ENCODE data around the gene SMIM32.
A peak's percentile ranks its signal among the peaks of the same experiment; 100 is the strongest.

SMIM32 gene

DNA sequence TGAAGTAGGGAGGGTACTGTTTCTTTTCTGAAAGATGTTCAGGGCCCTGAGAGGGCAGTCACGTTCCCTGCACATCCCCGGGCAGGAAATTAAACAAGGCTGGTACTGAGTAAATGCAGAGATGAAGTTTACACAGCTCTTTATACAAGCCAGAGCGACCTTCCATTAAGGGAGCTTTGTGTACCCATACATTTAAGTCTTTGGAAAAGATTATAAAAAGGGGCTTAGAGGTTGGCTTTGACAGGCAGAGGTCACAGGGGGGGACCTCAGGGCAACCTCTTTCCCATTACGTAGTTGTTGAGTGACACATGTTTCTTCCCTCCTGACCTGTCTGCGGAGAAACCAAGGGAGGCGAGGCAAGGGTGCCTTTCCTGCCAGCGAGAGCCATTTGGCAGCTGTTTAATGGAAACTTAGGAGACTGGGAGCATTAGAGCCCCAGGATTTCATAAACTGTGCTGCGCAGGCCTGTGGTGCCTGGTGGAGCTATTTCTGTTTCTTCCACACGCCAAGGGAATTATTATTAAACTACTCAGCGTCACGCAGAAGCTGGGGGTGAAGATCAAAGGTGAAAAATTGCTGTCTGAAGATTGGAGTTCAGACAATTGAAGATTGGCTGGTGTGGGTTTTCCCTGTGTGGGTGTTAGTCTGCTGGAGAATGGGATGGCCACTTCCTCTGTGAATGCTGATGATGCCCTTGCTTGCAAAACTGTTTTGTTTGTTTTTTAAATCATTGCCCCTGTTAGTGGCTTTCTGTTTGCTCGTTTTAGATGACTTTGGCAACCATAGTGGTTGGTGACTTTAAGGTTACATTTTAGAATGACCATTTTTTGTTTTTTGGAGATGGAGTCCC, 3.2 kb upstream of the SMIM32 start:
- Histone ChIP-seq H3K9me3 (ENCODE audit: insufficient read depth, low read depth, low read length) (no peaks in the 10 kb centered on the region), H3K4me3 (ENCODE audit: low read length) (no peak overlapping the region), H3K27ac (ENCODE audit: low read depth, low read length) (no peak overlapping the region), H3K9ac (ENCODE audit: low read depth, low read length) (no peak overlapping the region), H3K27me3 (ENCODE audit: insufficient read depth, low read length) (peaks cover 99% of the 10 kb centered on the region), H3K36me3 (ENCODE audit: insufficient read depth, low read length) (no peaks in the 10 kb centered on the region), H3K4me1 (ENCODE audit: insufficient read depth, low read length) (no peaks in the 10 kb centered on the region)
- 88% methylated on average over 12 of the region's 12 CpGs for WGBS

DNA sequence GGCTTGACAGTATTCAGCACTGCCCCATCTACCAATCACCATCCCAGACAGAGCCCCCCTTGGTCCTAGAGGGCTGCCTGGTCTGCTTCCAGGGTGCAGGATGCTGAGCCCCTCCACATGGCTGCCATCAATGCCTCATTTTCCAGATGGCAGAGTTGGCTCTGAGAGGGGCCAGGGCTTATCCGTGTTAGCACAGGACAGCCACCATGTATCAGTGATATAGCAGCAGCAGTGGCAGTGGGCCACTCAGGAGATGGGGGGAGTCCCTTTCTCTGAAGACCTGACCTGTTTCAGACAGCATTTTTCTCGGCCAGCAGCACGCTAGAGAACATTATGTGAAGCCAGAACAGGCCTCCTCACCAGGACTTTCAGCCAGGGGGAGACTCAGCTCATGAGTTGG, 1.6 kb upstream of the SMIM32 start:
- Histone ChIP-seq H3K27me3 (ENCODE audit: insufficient read depth, low read length) (peaks cover 99% of the 10 kb centered on the region), H3K4me3 (ENCODE audit: low read length) (no peak overlapping the region), H3K9me3 (ENCODE audit: insufficient read depth, low read depth, low read length) (no peaks in the 10 kb centered on the region), H3K4me1 (ENCODE audit: insufficient read depth, low read length) (no peaks in the 10 kb centered on the region), H3K9ac (ENCODE audit: low read depth, low read length) (no peak overlapping the region), H3K36me3 (ENCODE audit: insufficient read depth, low read length) (no peaks in the 10 kb centered on the region), H3K27ac (ENCODE audit: low read depth, low read length) (no peak overlapping the region)
- 87% methylated on average over 3 of the region's 3 CpGs for WGBS

DNA sequence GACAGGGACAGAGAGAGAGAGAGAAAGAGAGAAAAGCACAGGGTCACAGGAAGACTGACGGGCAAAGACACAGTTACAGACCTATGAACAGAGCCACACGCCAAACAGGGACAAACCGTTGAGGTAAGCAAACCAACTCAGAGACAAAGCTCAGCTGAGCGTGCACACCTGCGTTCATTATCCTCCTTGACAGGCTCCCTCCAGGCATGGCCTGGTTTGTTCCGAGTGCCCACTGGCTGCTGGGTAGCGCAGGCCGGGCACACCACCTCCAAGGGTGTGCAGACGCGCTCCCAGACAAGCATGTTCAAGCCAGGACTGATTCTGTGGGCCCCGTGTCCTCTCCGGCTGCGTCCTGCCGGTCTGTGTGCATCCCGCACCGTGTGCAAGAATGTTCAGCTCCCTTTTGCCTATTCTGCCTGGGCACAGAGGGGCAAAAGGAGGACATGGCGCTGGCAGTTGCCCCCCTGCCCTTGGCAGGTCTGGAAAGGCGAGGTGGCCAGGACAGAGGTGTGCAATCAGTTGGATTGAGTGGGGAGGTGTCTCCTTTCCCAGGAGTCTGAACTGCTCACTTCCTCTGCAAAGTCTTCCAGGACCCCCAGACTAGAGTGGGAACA, 467 bp upstream of the SMIM32 start:
- Histone ChIP-seq H3K4me1 (ENCODE audit: insufficient read depth, low read length) (no peaks in the 10 kb centered on the region), H3K9me3 (ENCODE audit: insufficient read depth, low read depth, low read length) (no peaks in the 10 kb centered on the region), H3K9ac (ENCODE audit: low read depth, low read length) (no peak overlapping the region), H3K27me3 (ENCODE audit: insufficient read depth, low read length) (peaks cover 98% of the 10 kb centered on the region), H3K4me3 (ENCODE audit: low read length) (peak overlapping the region; percentile 53), H3K27ac (ENCODE audit: low read depth, low read length) (no peak overlapping the region), H3K36me3 (ENCODE audit: insufficient read depth, low read length) (no peaks in the 10 kb centered on the region)
- WGBS, result 66% methylated on average over 18 of the region's 18 CpGs

DNA sequence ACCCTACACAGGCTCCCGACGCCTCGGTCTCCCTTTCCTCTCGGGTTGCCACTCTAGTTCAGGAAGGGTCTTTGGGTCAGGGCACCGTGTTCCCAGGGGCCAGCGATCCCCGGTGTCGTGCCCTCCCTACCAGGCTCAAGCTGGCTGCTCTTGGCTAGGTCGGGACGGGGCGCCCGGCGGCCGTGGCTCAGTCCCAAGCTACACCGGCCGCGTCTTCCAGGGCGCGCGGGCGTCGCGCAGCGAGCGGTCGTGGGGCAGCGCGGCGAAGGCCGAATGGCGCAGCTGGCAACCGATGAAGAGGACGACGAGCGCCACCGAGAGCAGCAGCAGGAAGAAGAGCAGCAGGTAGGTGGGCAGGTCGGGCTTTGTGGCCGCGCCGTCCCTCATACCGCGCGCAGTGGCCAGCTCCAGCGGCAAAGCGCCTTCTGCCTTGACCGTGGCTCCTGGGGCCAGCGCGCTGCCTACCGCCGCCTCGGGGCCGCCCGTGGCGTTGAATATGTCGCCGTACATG, 892 bp downstream of the SMIM32 start:
- H3K36me3 ChIP-seq (ENCODE audit: insufficient read depth, low read length), result peaks cover 8% of the 10 kb centered on the region; the same call in 1 of the 2 replicates
- H3K4me3 ChIP-seq (ENCODE audit: low read length), result peak overlapping the region; percentile 53
- peaks cover 88% of the 10 kb centered on the region for H3K27me3 ChIP-seq (ENCODE audit: insufficient read depth, low read length)
- H3K9me3 ChIP-seq (ENCODE audit: insufficient read depth, low read depth, low read length), result no peaks in the 10 kb centered on the region
- H3K27ac ChIP-seq (ENCODE audit: low read depth, low read length), result no peak overlapping the region
- H3K4me1 ChIP-seq (ENCODE audit: insufficient read depth, low read length), result no peaks in the 10 kb centered on the region
- under 1% methylated on average over 56 of the region's 56 CpGs for WGBS
- peak overlapping the region; percentile 3 for H3K9ac ChIP-seq (ENCODE audit: low read depth, low read length)

DNA sequence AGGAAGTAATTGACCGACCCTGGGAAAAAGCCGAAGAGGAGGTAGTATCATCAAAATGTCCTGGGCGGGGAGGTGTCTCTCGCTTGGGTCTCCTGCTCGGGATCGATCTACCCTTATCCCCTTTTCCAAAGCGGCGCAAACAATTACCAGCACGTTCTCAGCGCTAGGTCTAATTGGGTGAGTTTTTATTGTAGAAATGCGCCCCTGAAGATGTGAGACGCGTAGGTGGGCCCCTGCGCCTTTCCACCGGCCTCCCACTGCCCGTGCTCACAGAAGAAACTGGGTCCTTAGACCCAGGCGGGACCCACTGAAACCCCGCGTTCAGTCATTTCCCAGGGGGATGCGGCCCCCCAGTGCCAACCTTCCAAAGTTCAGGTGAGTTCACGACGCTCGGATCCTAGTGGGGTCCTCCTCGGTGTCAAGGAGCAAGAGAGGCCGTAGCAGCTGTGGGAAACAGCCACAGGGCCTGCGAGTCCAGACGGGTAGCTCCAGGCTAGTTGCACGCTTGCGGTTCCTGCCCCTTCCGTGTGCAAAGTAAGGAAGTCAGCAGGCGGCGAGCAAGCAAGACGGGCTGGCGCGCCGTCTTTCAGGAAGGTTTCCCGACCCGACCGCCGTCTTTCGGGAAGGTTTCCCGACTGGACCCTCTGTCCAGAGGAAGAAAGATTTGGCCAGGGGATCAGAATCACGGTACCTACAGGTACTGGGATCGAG, 1.5 kb downstream of the SMIM32 start:
- WGBS, result 38% methylated on average over 44 of the region's 44 CpGs
- H3K27ac ChIP-seq (ENCODE audit: low read depth, low read length), result no peak overlapping the region
- H3K36me3 ChIP-seq (ENCODE audit: insufficient read depth, low read length), result peaks cover 8% of the 10 kb centered on the region; the same call in 1 of the 2 replicates
- H3K9ac ChIP-seq (ENCODE audit: low read depth, low read length), result peak overlapping the region; percentile 3; the same call in 1 of the 2 replicates
- no peaks in the 10 kb centered on the region for H3K4me1 ChIP-seq (ENCODE audit: insufficient read depth, low read length)
- peaks cover 82% of the 10 kb centered on the region for H3K27me3 ChIP-seq (ENCODE audit: insufficient read depth, low read length)
- H3K9me3 ChIP-seq (ENCODE audit: insufficient read depth, low read depth, low read length), result no peaks in the 10 kb centered on the region
- H3K4me3 ChIP-seq (ENCODE audit: low read length), result peak overlapping the region; percentile 53

DNA sequence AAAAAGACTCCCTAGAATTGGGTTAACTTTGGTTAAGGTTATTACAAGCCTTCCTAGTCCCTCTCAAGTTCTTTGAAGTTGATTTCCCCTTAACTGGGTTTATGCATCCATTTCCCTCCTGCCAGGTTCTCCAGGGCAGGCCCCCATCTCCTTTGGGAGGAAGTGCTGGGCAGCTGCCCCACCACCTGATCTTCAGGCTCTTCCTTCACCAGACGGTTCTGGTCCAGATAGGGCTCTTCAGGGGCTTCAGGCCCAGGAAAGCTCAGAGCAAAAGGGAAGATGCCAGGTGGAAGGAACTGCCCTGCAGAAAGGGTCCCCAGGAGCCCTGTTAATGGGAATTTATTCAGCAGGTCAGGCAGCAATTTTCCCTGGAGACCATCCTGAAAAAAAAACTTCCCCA, 2.1 kb downstream of the SMIM32 start:
- Histone ChIP-seq H3K36me3 (ENCODE audit: insufficient read depth, low read length) (peaks cover 8% of the 10 kb centered on the region; the same call in 1 of the 2 replicates), H3K27me3 (ENCODE audit: insufficient read depth, low read length) (peaks cover 76% of the 10 kb centered on the region), H3K27ac (ENCODE audit: low read depth, low read length) (no peak overlapping the region), H3K9me3 (ENCODE audit: insufficient read depth, low read depth, low read length) (no peaks in the 10 kb centered on the region), H3K4me3 (ENCODE audit: low read length) (no peak overlapping the region), H3K9ac (ENCODE audit: low read depth, low read length) (no peak overlapping the region), H3K4me1 (ENCODE audit: insufficient read depth, low read length) (no peaks in the 10 kb centered on the region)
- 81% methylated on average over 1 of the region's 1 CpG for WGBS

DNA sequence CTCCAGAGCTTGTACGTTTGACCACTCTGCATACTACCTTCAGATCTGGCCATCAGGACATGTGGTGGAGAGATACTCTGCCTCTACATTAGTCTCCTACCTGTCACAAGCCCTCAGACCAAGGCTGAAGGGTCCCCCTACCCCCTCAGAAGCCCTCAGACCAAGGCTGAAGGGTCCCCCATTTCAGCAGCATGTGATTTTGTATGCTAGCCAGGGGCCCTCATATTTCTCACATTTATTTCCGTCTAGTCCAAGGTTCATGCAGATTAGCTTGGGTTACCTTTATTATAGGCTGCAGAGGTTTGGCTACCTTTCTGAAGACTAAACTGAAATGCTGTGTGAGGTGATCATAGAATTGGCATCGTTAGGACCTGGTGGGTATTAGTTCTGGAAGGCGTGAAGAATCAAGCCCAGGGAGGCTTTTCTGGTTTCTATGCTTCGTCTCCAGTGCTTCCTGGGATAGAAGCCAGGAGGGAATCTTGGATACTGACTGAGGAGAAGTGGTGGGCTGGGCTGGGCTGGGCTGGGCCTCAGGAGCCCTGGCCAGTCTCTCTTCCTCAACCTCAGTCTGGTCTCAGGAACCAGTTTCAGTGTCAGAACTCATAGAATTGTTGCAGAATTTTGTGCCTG, 2.8 kb downstream of the SMIM32 start:
- H3K36me3 ChIP-seq (ENCODE audit: insufficient read depth, low read length), result peaks cover 8% of the 10 kb centered on the region; the same call in 1 of the 2 replicates
- H3K4me1 ChIP-seq (ENCODE audit: insufficient read depth, low read length), result no peaks in the 10 kb centered on the region
- WGBS, result 84% methylated on average over 5 of the region's 5 CpGs
- H3K9me3 ChIP-seq (ENCODE audit: insufficient read depth, low read depth, low read length), result no peaks in the 10 kb centered on the region
- H3K27ac ChIP-seq (ENCODE audit: low read depth, low read length), result no peak overlapping the region
- no peak overlapping the region for H3K9ac ChIP-seq (ENCODE audit: low read depth, low read length)
- peaks cover 69% of the 10 kb centered on the region for H3K27me3 ChIP-seq (ENCODE audit: insufficient read depth, low read length)
- H3K4me3 ChIP-seq (ENCODE audit: low read length), result no peak overlapping the region

DNA sequence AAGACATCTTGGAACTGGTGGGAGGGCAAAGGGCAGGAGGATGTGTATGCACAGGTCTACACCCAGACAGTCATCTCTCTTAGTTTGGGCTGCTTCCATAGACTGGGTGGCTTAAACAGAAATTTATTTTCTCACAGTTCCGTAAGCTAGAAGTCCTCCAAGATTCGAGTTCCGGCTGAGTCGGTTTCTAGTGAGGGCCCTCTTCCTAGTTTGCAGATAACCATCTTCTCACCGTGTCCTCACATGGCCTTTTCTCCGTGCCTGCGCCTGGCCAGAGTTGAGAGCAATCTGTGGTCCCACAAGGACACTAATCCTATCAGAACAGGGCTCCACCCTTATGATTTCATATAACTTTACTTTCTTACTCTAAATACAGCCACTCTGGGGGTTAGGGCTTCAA, 4.1 kb downstream of the SMIM32 start:
- no peak overlapping the region for H3K9ac ChIP-seq (ENCODE audit: low read depth, low read length)
- H3K9me3 ChIP-seq (ENCODE audit: insufficient read depth, low read depth, low read length), result no peaks in the 10 kb centered on the region
- H3K27ac ChIP-seq (ENCODE audit: low read depth, low read length), result no peak overlapping the region
- H3K27me3 ChIP-seq (ENCODE audit: insufficient read depth, low read length), result peaks cover 56% of the 10 kb centered on the region
- H3K4me1 ChIP-seq (ENCODE audit: insufficient read depth, low read length), result no peaks in the 10 kb centered on the region
- WGBS, result 96% methylated on average over 7 of the region's 7 CpGs
- H3K4me3 ChIP-seq (ENCODE audit: low read length), result no peak overlapping the region
- peaks cover 8% of the 10 kb centered on the region; the same call in 1 of the 2 replicates for H3K36me3 ChIP-seq (ENCODE audit: insufficient read depth, low read length)

DNA sequence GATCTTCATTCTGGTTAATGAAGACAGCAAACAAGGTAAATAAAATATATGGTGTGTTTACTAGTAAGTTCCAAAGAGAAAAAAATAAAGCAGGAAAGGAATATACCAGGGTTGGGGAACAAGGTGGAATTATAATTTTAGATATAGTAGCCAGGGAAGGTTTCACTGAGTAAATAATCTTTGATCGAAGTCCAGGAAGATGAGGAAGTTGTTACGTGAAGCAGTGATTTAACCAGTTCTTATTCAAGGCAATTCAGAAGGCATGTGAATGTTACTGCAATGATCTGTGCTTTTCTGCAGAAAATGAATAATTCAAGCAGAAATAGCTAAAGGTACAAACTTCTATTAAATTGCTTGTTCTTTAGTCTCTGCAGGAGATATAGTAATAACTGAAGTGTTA, 6.2 kb downstream of the SMIM32 start:
- 95% methylated on average over 2 of the region's 2 CpGs for WGBS
- peaks cover 14% of the 10 kb centered on the region; the same call in 1 of the 2 replicates for H3K36me3 ChIP-seq (ENCODE audit: insufficient read depth, low read length)
- H3K27ac ChIP-seq (ENCODE audit: low read depth, low read length), result no peak overlapping the region

DNA sequence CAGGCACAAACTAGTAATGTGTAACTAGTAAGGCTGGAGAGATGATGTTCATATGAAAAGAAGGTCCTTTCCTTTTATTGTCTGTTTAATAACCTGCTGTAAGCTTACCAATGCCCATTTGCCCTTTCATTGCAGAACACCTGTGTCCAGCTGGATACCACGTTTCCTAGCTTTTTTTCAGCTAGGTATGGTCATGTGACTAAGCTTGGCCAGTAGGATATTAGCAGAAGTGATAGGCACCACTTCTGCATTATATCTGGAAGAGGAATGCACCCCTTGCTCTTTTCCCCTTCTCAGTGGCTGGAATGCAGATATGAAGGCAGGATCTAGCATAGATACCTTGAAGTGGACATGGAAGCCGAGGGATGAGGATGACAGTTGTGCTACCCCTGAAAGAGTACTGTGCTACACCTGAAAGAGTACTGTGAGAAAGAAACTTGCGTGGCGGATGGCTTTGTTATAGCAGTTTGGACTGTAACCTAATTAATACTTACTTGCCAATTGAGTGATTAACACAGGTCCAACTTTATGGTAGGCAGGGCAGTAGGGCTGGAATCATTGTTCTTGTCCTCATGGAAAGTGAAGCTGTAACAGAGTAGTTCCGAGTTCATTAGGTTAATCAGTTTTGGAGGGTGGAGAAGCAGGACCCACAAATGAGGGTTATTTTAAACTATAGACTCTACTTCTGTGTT, 6.8 kb downstream of the SMIM32 start:
- H3K4me3 ChIP-seq (ENCODE audit: low read length), result no peak overlapping the region
- H3K27me3 ChIP-seq (ENCODE audit: insufficient read depth, low read length), result peaks cover 29% of the 10 kb centered on the region
- H3K9ac ChIP-seq (ENCODE audit: low read depth, low read length), result no peak overlapping the region
- no peak overlapping the region for H3K27ac ChIP-seq (ENCODE audit: low read depth, low read length)
- WGBS, result 91% methylated on average over 5 of the region's 5 CpGs
- H3K36me3 ChIP-seq (ENCODE audit: insufficient read depth, low read length), result peaks cover 17% of the 10 kb centered on the region; the same call in 1 of the 2 replicates
- H3K9me3 ChIP-seq (ENCODE audit: insufficient read depth, low read depth, low read length), result no peaks in the 10 kb centered on the region
- H3K4me1 ChIP-seq (ENCODE audit: insufficient read depth, low read length), result no peaks in the 10 kb centered on the region

More for the DNA sequence above, 6.2 kb downstream of the SMIM32 start:
- H3K4me1 ChIP-seq (ENCODE audit: insufficient read depth, low read length), result no peaks in the 10 kb centered on the region
- H3K9ac ChIP-seq (ENCODE audit: low read depth, low read length), result no peak overlapping the region
- H3K27me3 ChIP-seq (ENCODE audit: insufficient read depth, low read length), result peaks cover 35% of the 10 kb centered on the region
- H3K9me3 ChIP-seq (ENCODE audit: insufficient read depth, low read depth, low read length), result no peaks in the 10 kb centered on the region
- no peak overlapping the region for H3K4me3 ChIP-seq (ENCODE audit: low read length)
